Measurements from ENCODE around the gene ZNF705A.
"Not testable (repeated sequence)": the region's sequence is repeated elsewhere in the genome, so short reads cannot be mapped to it uniquely, and the experiment has no call there.

DNA sequence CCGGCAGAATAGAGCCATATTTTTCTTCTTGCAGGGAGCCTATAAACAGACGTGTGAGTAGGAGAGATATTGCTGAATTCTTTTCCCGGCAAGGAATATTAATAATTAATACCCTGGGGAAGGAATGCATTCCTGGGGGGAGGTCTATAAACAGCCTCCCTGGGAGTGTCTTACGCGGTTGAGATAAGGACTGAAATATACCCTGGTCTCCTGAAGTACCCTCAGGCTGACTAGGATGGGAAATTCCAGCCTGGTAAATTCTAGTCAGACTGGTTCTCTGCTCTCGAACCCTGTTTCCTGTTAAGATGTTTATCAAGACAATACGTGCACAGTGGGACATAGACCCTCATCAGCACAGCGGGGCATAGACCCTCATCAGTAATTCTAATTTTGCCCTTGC, 15.2 kb upstream of the ZNF705A start:
- not testable (repeated sequence) for TF ChIP-seq CTCF (conservative IDR thresholded peaks at IDR 0.05 in 1 of 2, IDR thresholded peaks at IDR 0.05 in 1 of 2; ENCODE audit: low read depth in 1 of 2, low read length in 2 of 2); EZH2 (IDR thresholded peaks at IDR 0.05; ENCODE audit: low read length, missing control alignments)

All from fibroblast of lung (primary cell).